HG03439 (cell line): Measurements from ENCODE around the gene ITPK1.

ENCODE experiments used
- ATAC-seq: cut with Tn5 transposase; IDR thresholded peaks from one replicate; pipeline ENCODE4 v1.9.1; 2021; ENCODE audit warnings: mild to moderate bottlenecking, moderate library complexity; ENCODE audit not compliant: unreplicated experiment

The ITPK1 gene

GRCh38 chr14:92959761-92960680 lies 155.7 kb downstream of the ITPK1 start:
- ATAC-seq = no peak

- ATAC-seq = no peak
These were observed 156.6 kb downstream of the ITPK1 start for GRCh38 chr14:92959189-92959531.

- no peak for ATAC-seq
These were observed 157.1 kb downstream of the ITPK1 start for GRCh38 chr14:92958373-92959188.

GRCh38 chr14:92956961-92957360 lies 158.8 kb downstream of the ITPK1 start:
- ATAC-seq = no peak

- no peak for ATAC-seq
These were observed 160.3 kb downstream of the ITPK1 start for GRCh38 chr14:92955381-92955780.

- no peak for ATAC-seq
These were observed 160.8 kb downstream of the ITPK1 start for GRCh38 chr14:92954933-92955332.

GRCh38 chr14:92953526-92953925 lies 162.2 kb downstream of the ITPK1 start:
- no peak for ATAC-seq

GRCh38 chr14:92952481-92953298 lies 163.0 kb downstream of the ITPK1 start:
- no peak for ATAC-seq

GRCh38 chr14:92951912-92952471 lies 163.7 kb downstream of the ITPK1 start:
- ATAC-seq = peak; percentile 91

GRCh38 chr14:92951261-92951660 lies 164.5 kb downstream of the ITPK1 start:
- ATAC-seq = no peak

- no peak for ATAC-seq
These were observed 165.0 kb downstream of the ITPK1 start for GRCh38 chr14:92950773-92951172.

GRCh38 chr14:92950193-92950540 lies 165.6 kb downstream of the ITPK1 start:
- no peak for ATAC-seq

- no peak for ATAC-seq
These were observed 166.1 kb downstream of the ITPK1 start for GRCh38 chr14:92949496-92950192.

- ATAC-seq = no peak
These were observed 167.1 kb downstream of the ITPK1 start for GRCh38 chr14:92948647-92949046.

- ATAC-seq = no peak
These were observed 168.7 kb downstream of the ITPK1 start for GRCh38 chr14:92946847-92947545.

- ATAC-seq = no peak
These were observed 169.5 kb downstream of the ITPK1 start for GRCh38 chr14:92945959-92946846.

GRCh38 chr14:92945544-92945943 lies 170.2 kb downstream of the ITPK1 start:
- ATAC-seq = no peak

GRCh38 chr14:92944976-92945375 lies 170.7 kb downstream of the ITPK1 start:
- no peak for ATAC-seq
